ENCODE results near the gene EDEM2.
"Not testable (repeated sequence)": the region's sequence is repeated elsewhere in the genome, so short reads cannot be mapped to it uniquely, and the experiment has no call there.

Gene EDEM2

GRCh38 chr20:35115606-35116005 is 31.5 kb downstream of the EDEM2 start:
- TF ChIP-seq CTCF (IDR thresholded peaks at IDR 0.05; ENCODE audit: low read depth, low read length) = no peak
- H3K4me3 ChIP-seq (replicated peaks in 1 of 2; ENCODE audit: low read depth in 2 of 2, low read length in 2 of 2) = no peak overlapping the region
- DNase-seq (ENCODE audit: low read depth in 2 of 2) = no peak

GRCh38 chr20:35112276-35112675 is 34.9 kb downstream of the EDEM2 start:
- not testable (repeated sequence) for DNase-seq (ENCODE audit: low read depth in 2 of 2)

GRCh38 chr20:35111141-35111888 is 35.8 kb downstream of the EDEM2 start:
- peak; percentile 47 to 93 for DNase-seq (ENCODE audit: low read depth in 2 of 2)
- TF ChIP-seq CTCF (IDR thresholded peaks at IDR 0.05; ENCODE audit: low read depth, low read length) = no peak
- no peak overlapping the region for H3K4me3 ChIP-seq (replicated peaks in 1 of 2; ENCODE audit: low read depth in 2 of 2, low read length in 2 of 2)

More at GRCh38 chr20:35112276-35112675, 34.9 kb downstream of the EDEM2 start:
- not testable (repeated sequence) for H3K4me3 ChIP-seq (replicated peaks in 1 of 2; ENCODE audit: low read depth in 2 of 2, low read length in 2 of 2)

GRCh38 chr20:35108921-35109320 is 38.2 kb downstream of the EDEM2 start:
- DNase-seq (ENCODE audit: low read depth in 2 of 2) = no peak
- H3K4me3 ChIP-seq (replicated peaks in 1 of 2; ENCODE audit: low read depth in 2 of 2, low read length in 2 of 2) = no peak overlapping the region
- TF ChIP-seq CTCF (IDR thresholded peaks at IDR 0.05; ENCODE audit: low read depth, low read length) = no peak

GRCh38 chr20:35106827-35107380 is 40.2 kb downstream of the EDEM2 start:
- no peak for TF ChIP-seq CTCF (IDR thresholded peaks at IDR 0.05; ENCODE audit: low read depth, low read length)
- no peak overlapping the region for H3K4me3 ChIP-seq (replicated peaks in 1 of 2; ENCODE audit: low read depth in 2 of 2, low read length in 2 of 2)
- DNase-seq (ENCODE audit: low read depth in 2 of 2) = no peak

- TF ChIP-seq CTCF (IDR thresholded peaks at IDR 0.05; ENCODE audit: low read depth, low read length) = no peak
- no peak overlapping the region for H3K4me3 ChIP-seq (replicated peaks in 1 of 2; ENCODE audit: low read depth in 2 of 2, low read length in 2 of 2)
- DNase-seq (ENCODE audit: low read depth in 2 of 2) = peak in 1 of 2 donors; percentile 56
These were observed 42.3 kb downstream of the EDEM2 start for GRCh38 chr20:35104685-35105295.

- TF ChIP-seq CTCF (IDR thresholded peaks at IDR 0.05; ENCODE audit: low read depth, low read length) = no peak
- DNase-seq (ENCODE audit: low read depth in 2 of 2) = no peak
- no peak overlapping the region for H3K4me3 ChIP-seq (replicated peaks in 1 of 2; ENCODE audit: low read depth in 2 of 2, low read length in 2 of 2)
These were observed 45.5 kb downstream of the EDEM2 start for GRCh38 chr20:35101620-35102019.

Data from cardiac fibroblast (primary cell).